Measurements from ENCODE around the gene ESCO1.

ESCO1 gene

DNA sequence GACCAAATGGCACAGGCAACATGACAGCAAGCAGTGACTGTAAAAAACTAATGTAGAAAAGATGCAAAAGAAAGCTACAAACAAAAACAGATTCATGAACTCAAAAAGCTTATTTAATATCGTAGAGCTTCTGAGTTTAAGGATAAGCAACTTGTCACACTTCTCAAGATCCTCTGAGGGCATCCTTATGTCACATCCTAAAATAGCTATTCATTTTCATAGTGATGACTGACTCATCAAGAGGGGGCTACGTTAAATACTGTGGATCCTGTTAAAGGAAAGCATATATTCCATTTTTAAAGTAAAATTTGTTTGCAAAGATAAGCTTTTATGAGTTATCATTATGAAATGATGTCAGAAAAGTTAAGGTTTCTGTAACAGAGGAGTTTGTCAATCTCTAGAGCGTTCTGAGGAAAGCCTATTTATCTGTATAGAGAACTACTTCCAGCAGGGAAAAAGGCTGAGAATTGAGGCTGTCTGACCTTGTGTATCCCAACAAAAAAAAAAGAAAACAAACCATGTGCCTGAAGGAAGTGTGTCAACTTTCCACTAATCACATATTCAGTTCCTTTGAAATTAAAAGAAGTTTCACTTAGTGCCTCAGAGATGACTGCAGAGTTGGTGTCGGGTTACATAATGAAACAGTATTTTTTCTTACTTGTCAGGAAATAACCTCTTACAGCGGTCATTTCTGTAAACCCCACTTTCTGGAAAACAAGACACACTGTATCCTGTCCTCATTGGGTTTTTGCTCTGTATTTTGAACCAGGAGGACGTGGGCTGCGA lies 115.5 kb downstream of the ESCO1 start:
- DNase-seq = no peak

DNA sequence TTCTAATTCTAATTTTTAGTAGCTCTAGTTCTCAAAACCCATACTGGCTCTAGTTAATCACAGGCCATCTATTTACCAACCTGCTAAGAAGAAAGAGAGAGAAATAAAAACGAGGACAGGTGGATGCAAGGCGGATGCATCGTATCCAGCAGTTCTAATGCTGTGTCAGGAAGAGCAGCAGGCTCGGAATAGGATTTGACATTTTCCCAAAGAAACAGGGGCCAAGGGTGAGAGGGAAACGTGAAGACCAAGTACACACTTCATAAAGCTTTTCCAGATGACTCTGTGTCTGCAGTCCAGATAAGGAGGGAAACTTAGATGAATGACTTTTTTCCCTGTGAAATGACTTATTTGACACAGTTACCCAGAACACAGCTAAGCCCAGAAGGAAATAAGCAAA lies 117.5 kb downstream of the ESCO1 start:
- DNase-seq = no peak

DNA sequence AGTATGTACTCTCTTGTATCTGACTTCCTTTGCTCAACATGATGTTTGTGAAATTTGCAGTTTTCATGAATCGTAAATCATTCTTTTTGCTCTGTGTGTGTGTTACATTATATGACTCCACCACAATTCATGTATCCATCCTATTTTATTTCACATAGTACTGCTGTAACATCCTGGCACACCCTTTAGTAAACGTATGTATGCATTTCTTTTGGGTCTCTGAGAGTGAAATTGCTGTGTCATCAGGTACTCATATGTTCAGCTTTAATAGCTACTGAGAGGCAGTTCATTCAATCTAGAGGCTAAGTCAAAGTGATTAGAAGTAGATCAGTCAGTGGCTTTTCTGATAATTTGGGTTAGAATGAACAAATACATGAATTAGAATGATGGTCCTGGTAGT lies 118.8 kb downstream of the ESCO1 start:
- DNase-seq = no peak

DNA sequence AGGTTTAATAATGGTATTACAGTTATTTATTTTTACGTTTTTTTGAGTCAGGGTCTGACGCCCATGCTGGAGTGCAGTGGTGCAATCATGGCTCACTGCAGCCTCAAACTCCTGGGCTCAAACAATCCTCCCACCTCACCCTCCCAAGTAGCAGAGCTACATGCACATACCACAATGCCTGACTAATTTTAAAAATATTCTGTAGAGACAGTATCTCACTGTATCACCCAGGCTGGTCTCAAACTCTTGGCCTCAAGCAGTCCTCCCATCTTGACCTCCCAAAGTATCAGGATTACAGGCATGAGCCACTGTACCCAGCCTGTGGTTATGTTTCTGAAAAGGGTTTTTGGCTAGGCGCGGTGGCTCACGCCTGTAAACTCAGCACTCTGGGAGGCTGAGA lies 120.8 kb downstream of the ESCO1 start:
- DNase-seq = no peak

All from stimulated activated CD4-positive, alpha-beta T cell treated with anti-CD3 and anti-CD28 coated beads, Interleukin-4, amount 100 ng/mL, for 1 hour (primary cell).